PC-9 (cell line): Measurements from ENCODE around the gene EIF3A. TPM values are rescaled to one million over a fixed set of nuclear protein-coding genes. Genes with fewer than 3 reads are reported as not detected.

Experiments used
- BruUV-seq: library from RNA; stranded (reverse); fragments of 400-500 nt; replicated peaks from 2 replicates; lab custom pipeline; 2021; lab: Mats Ljungman, UMichigan
- CTCF ChIA-PET: fragments of 300-600 bp; sonication (Branson Sonifier 250); formaldehyde crosslinking; loops from one replicate; lab custom pipeline; 2022; ENCODE audit warnings: antibody characterized with exemption; lab: Charles Lee
- POLR2A ChIA-PET: fragments of 300-600 bp; sonication (Branson Sonifier 250); formaldehyde crosslinking; loops from one replicate; lab custom pipeline; 2022; ENCODE audit warnings: antibody characterized with exemption; ENCODE audit not compliant: unreplicated experiment; lab: Charles Lee
- DNase-seq, 2 experiments: peaks; one replicate each; pipeline versions ENCODE4 v3.0.0 to v3.0.0-alpha.2; 2015 to 2022; ENCODE audit warnings: mixed read lengths in 1 of 2
- H2AFZ ChIP-seq: fragments of 200-600 bp; sonication (generic); 2 replicates; pipeline ENCODE4 v1.8.1; 2017; ENCODE audit warnings: antibody characterized with exemption
- H3F3A ChIP-seq: fragments of 200-600 bp; sonication (generic); 2 replicates; pipeline ENCODE4 v1.8.1; 2017; ENCODE audit warnings: antibody characterized with exemption, mild to moderate bottlenecking, low read depth; ENCODE audit not compliant: insufficient read depth
- H3K27ac ChIP-seq: fragments of 200-600 bp; sonication (generic); 2 replicates; pipeline ENCODE4 v1.6.1; 2016; ENCODE audit warnings: mixed run types
- H3K27me3 ChIP-seq: fragments of 200-600 bp; sonication (generic); 2 replicates; pipeline ENCODE4 v1.6.1; 2016; ENCODE audit warnings: low read depth, mixed run types; ENCODE audit not compliant: insufficient read depth
- H3K36me3 ChIP-seq: fragments of 200-600 bp; sonication (generic); 2 replicates; pipeline ENCODE4 v1.6.1; 2016; ENCODE audit warnings: low read depth, mixed run types
- H3K4me1 ChIP-seq: fragments of 200-600 bp; sonication (generic); replicated peaks from 2 replicates; pipeline ENCODE4 v1.6.1; 2016; ENCODE audit warnings: mixed run types; ENCODE audit not compliant: insufficient read depth
- H3K4me2 ChIP-seq: fragments of 200-600 bp; sonication (generic); 2 replicates; pipeline ENCODE4 v1.6.1; 2017; ENCODE audit warnings: mixed run types
- H3K4me3 ChIP-seq: fragments of 200-600 bp; sonication (generic); 2 replicates; pipeline ENCODE4 v1.6.1; 2016; ENCODE audit warnings: mixed run types
- H3K79me2 ChIP-seq: fragments of 200-600 bp; sonication (generic); 2 replicates; pipeline ENCODE4 v1.6.1; 2017; ENCODE audit warnings: low read depth, mixed run types
- H3K9me2 ChIP-seq: fragments of 200-600 bp; sonication (generic); 2 replicates; pipeline ENCODE4 v1.8.1; 2017; ENCODE audit warnings: mild to moderate bottlenecking; ENCODE audit not compliant: insufficient read depth
- H3K9me3 ChIP-seq: fragments of 200-600 bp; sonication (generic); 2 replicates; pipeline ENCODE4 v1.8.1; 2016; ENCODE audit warnings: low read depth; ENCODE audit not compliant: insufficient read depth
- H4K20me1 ChIP-seq: fragments of 200-600 bp; sonication (generic); 2 replicates; pipeline ENCODE4 v1.8.1; 2017; ENCODE audit not compliant: insufficient read depth
- EZH2 ChIP-seq: fragments of 200-600 bp; sonication (generic); IDR thresholded peaks from 2 replicates; pipeline ENCODE4 v1.8.0; 2017; ENCODE audit warnings: antibody characterized with exemption, low read depth
- intact Hi-C: fragments of 100-400 bp; cut with micrococcal nuclease; formaldehyde crosslinking; loops from one replicate; pipeline ENCODE4 v1.10.0; 2022; ENCODE audit not compliant: unreplicated experiment
- total RNA-seq: library from RNA; stranded (reverse); gene quantifications from 2 replicates; pipeline ENCODE4 v1.2.3, GENCODE V29; 2021
- TF ChIP-seq, protein P1 (sequence below): fragments of 200-600 bp; sonication (generic); conservative IDR thresholded peaks from 2 replicates; pipeline ENCODE4 v1.6.1; 2017; ENCODE audit warnings: mixed run types, antibody characterized with exemption, mild to moderate bottlenecking, moderate library complexity

EIF3A gene
- total RNA-seq, 1 experiment from 2014 or later = 102 TPM

DNA sequence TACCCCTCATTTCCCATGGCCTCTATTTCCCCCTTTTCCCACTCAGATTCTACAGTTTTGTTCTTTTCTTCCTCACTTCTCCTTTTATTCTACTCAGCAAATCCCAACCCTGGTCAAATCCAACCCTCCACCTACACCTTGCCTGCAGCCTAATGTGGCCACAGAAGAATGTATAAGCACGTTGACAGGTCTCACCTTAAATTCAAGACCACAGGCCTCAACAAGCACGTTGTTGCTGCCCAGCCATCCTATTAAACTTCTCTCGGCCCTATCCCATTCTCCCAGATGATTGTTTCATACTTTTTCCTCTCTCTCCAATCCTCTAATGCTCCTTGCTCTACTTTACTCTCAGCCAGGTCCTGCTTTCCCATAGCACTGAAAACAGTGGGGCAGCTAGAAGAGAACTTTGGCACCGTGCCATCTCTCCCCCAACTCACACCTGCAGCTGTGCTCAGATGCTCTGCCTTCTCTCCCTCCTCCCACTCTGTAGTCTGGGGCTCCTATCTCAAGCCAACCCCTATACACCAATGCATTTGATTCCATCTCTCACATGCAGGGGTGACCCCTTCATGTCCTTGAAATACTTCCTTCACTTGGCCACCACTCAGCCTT lies 6.8 kb upstream of the EIF3A start:
- intact Hi-C loops = no loop called here
- Histone ChIP-seq H4K20me1 (no peaks in the 10 kb centered on the region), H3K4me2 (no peak overlapping the region), H3K9me2 (no peaks in the 10 kb centered on the region), H3K4me3 (no peak overlapping the region), H3K27me3 (no peaks in the 10 kb centered on the region), H3K79me2 (no peaks in the 10 kb centered on the region), H3F3A (peaks cover 12% of the 10 kb centered on the region), H3K4me1 (peaks cover 8% of the 10 kb centered on the region), H2AFZ (no peak overlapping the region), H3K27ac (no peak overlapping the region), H3K36me3 (no peaks in the 10 kb centered on the region), H3K9me3 (no peaks in the 10 kb centered on the region)
- DNase-seq = no peak
- POLR2A ChIA-PET = no interaction called here
- no peak for TF ChIP-seq EZH2
- TF ChIP-seq, protein P1, sequence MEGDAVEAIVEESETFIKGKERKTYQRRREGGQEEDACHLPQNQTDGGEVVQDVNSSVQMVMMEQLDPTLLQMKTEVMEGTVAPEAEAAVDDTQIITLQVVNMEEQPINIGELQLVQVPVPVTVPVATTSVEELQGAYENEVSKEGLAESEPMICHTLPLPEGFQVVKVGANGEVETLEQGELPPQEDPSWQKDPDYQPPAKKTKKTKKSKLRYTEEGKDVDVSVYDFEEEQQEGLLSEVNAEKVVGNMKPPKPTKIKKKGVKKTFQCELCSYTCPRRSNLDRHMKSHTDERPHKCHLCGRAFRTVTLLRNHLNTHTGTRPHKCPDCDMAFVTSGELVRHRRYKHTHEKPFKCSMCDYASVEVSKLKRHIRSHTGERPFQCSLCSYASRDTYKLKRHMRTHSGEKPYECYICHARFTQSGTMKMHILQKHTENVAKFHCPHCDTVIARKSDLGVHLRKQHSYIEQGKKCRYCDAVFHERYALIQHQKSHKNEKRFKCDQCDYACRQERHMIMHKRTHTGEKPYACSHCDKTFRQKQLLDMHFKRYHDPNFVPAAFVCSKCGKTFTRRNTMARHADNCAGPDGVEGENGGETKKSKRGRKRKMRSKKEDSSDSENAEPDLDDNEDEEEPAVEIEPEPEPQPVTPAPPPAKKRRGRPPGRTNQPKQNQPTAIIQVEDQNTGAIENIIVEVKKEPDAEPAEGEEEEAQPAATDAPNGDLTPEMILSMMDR = no peak
- BruUV-seq = no TSS peak
- CTCF ChIA-PET = no interaction called here

DNA sequence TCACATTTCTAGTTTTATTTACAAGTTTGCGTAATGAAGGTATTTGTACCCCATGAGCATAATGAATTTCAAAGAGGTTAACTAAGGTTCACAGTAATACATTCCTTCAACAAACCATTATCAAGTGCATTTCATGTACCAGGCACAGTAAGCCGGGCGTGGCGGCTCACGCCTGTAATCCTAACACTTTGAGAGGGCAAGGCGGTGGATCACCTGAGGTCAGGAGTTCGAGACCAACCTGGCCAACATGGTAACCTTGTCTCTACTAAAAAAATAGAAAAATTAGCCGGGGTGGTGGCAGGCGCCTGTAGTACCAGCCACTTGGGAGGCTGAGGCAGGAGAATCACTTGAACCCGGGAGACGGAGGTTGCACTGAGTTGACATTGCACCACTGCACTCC lies 4.3 kb upstream of the EIF3A start:
- Histone ChIP-seq H3K9me2 (no peaks in the 10 kb centered on the region), H2AFZ (no peak overlapping the region), H3K27ac (no peak overlapping the region), H3K36me3 (no peaks in the 10 kb centered on the region), H3K4me1 (no peaks in the 10 kb centered on the region), H3K4me3 (no peak overlapping the region), H4K20me1 (no peaks in the 10 kb centered on the region), H3F3A (peaks cover 9% of the 10 kb centered on the region; the same call in 1 of the 2 replicates), H3K9me3 (no peaks in the 10 kb centered on the region), H3K4me2 (no peak overlapping the region), H3K27me3 (no peaks in the 10 kb centered on the region), H3K79me2 (peaks cover 11% of the 10 kb centered on the region)
- DNase-seq = no peak
- POLR2A ChIA-PET = no interaction called here
- TF ChIP-seq, protein P1 = no peak
- no peak for TF ChIP-seq EZH2
- CTCF ChIA-PET = no interaction called here
- BruUV-seq = no TSS peak
- intact Hi-C loops = no loop called here

DNA sequence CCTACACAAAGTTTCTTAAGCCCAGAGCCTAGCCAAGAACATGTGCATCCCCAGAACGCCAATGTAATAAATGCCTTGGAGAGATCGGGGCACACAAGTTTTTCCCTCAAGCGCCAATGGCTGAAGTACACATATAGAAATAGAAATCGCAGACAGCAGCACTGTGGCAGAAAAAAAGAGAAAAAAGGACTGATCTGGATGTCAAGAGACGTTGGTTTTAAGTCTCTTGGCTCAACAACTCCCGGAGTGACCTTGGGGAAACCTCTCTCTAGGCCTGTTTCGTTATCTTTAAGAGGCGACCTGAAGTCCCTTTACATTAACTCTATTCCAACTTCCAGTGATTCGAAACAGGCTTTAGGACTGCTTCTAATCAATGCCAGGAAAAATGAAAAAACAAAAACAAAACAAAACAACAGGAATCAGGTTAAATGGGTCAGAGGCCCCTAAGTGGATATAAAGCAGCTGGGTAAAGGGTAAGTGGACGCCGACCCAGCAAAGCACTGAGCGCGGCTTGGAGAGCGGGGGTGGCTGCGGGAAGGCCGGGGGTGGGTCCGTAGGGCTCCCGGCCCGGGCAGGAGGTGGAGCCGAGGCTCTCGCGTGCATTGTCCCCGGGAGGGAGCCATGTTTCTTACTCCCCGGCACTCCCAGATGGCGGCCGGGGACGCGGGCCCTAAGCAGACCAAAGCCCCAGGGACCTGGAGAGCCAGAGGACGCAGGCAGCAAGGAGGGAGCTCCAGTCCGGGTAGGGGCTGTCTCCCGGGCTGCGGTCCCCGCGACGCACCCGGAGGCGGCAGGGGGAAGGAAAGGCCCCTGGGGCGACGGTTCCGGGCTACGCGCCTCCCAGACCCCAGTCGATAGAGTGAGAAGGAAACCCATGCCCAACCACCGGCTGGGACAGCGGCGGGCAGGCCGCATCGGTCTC lies 757 bp downstream of the EIF3A start:
- peak; percentile 40 to 48 for DNase-seq
- Histone ChIP-seq H2AFZ (peak overlapping the region; percentile 60; the same call in 1 of the 2 replicates), H3K27ac (peak overlapping the region; percentile 78), H3K4me1 (peaks cover 10% of the 10 kb centered on the region), H3F3A (peaks cover 13% of the 10 kb centered on the region), H3K4me3 (peak overlapping the region; percentile 84), H3K79me2 (peaks cover 60% of the 10 kb centered on the region), H3K9me3 (no peaks in the 10 kb centered on the region), H3K36me3 (0 out of 2 replicates have a peak, but pooled peaks cover 4% of the 10 kb centered on the region), H3K9me2 (no peaks in the 10 kb centered on the region), H3K27me3 (no peaks in the 10 kb centered on the region), H3K4me2 (peak overlapping the region; percentile 81), H4K20me1 (peaks cover 45% of the 10 kb centered on the region)
- intact Hi-C loops = loop anchor here (2.0 to 5.0 kb wide), 2 partner anchors 21 to 32 kb away; no protein-coding TSS in a partner anchor
- TF ChIP-seq, protein P1 = no peak
- no peak for TF ChIP-seq EZH2
- ChIA-PET POLR2A (interaction anchor here (0.6 kb wide), 2 partner anchors 74 to 129 kb away, joined by 3 to 15 read pairs; no protein-coding TSS in a partner anchor), CTCF (no interaction called here)
- TSS peak; percentile 40 for BruUV-seq
